Kidney (tissue), 14 donors: ENCODE data around the gene MAK. TPM values are rescaled to one million over a fixed set of nuclear protein-coding genes. Genes with fewer than 3 reads are reported as not detected.
A peak's percentile ranks its signal among the peaks of the same experiment; 100 is the strongest.

Experiments used
- DNase-seq, 5 donors: peaks; one replicate each; pipeline ENCODE4 v3.0.0-alpha.2; 2013 to 2020
- FAIRE-seq: peaks from 2 replicates; lab custom pipeline; 2012; peaks lifted over from hg19 to GRCh38; lab: Jason Lieb, UNC
- H3K27ac ChIP-seq, 2 donors: one replicate each; pipeline ENCODE4 v1.7.0; 2013; ENCODE audit warnings: low read depth in 2 of 2, low read length in 2 of 2, inconsistent platforms in 1 of 2
- H3K27me3 ChIP-seq: one replicate; pipeline ENCODE4 v1.7.1; 2013; ENCODE audit warnings: low read length, inconsistent platforms; ENCODE audit not compliant: control insufficient read depth, insufficient read depth
- H3K36me3 ChIP-seq, 3 donors: one replicate each; pipeline versions ENCODE4 v1.7.0 to v1.7.1; 2013; ENCODE audit warnings: low read length in 3 of 3, control low read depth in 1 of 3, inconsistent platforms in 1 of 3; ENCODE audit not compliant: insufficient read depth in 3 of 3, control insufficient read depth in 2 of 3
- H3K4me1 ChIP-seq, 3 donors: one replicate each; pipeline versions ENCODE4 v1.7.0 to v1.7.1; 2013; ENCODE audit warnings: low read length in 3 of 3, inconsistent platforms in 1 of 3, low read depth in 1 of 3; ENCODE audit not compliant: control insufficient read depth in 2 of 3, insufficient read depth in 2 of 3
- H3K4me3 ChIP-seq, 3 donors: one replicate each; pipeline versions ENCODE4 v1.7.0 to v1.8.1; 2013; ENCODE audit warnings: low read length in 3 of 3, control low read depth in 1 of 3, inconsistent platforms in 1 of 3
- H3K9ac ChIP-seq, 3 donors: one replicate each; pipeline versions ENCODE4 v1.7.0 to v1.7.1; 2013; ENCODE audit warnings: low read length in 3 of 3, control low read depth in 1 of 3, inconsistent platforms in 1 of 3
- H3K9me3 ChIP-seq, 3 donors: one replicate each; pipeline versions ENCODE4 v1.7.0 to v1.7.1; 2013; ENCODE audit warnings: low read length in 3 of 3, control low read depth in 1 of 3, inconsistent platforms in 1 of 3; ENCODE audit not compliant: control insufficient read depth in 2 of 3, insufficient read depth in 1 of 3
- intact Hi-C: fragments of 100-400 bp; cut with DNase I; formaldehyde crosslinking; loops from one replicate; pipeline ENCODE4 v1.11.1; 2022
- polyA plus RNA-seq: library from polyadenylated mRNA; stranded (reverse); fragments of 350-450 nt; fragmentation: Illumina TruSeq; extraction: RNeasy Lipid Tissue Mini Kit (QIAGEN cat#74804); gene quantifications from one replicate; pipeline ENCODE4 v1.2.3, GENCODE V29; 2014; ENCODE audit warnings: low read depth, low replicate concordance; ENCODE audit not compliant: insufficient read depth
- total RNA-seq: library from RNA; stranded (reverse); fragmentation: NEBNext Ultra II Directional; extraction: Animal tissue kit (Norgen Biotek cat#: 25700); gene quantifications from one replicate; pipeline ENCODE4 v1.2.1, GENCODE V29; 2021
- TF ChIP-seq, protein P1 (sequence below): IDR thresholded peaks from 3 replicates; pipeline ENCODE4 v1.5.1; 2012; ENCODE audit warnings: mild to moderate bottlenecking, moderate library complexity, borderline replicate concordance; ENCODE audit not compliant: insufficient read depth; ENCODE audit errors: extremely low read depth
- donor health status: control.
- donor health status: control.
- donor health status: control.
- donor health status: control.
- donor health status: control.
- donor health status: DM: yes; HTN: yes; CAD: no.
- donor health status: Normal renal cell carcinoma (clear cell type).

Gene MAK
- total and polyA plus RNA-seq, 2 donors from 2014 or later = 0.66 TPM; not detected in 1

DNA sequence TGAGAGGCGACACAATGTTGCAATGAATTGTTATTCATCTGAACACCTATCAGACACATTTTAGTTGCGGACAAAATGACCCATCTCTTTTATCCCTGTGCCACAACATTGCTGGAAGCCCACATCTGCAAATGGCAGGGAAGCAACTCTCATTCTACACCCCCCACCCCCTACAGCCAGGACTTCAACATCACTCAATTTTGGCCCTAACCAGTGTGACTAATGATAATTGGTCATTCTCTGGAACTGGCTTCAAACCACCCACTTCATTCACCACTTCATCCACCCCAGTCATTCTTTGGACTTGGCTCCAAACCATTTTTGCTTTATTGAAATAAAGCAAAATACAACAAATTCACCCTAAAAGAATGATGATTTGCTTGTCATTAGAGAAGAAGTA is 42.0 kb upstream of the MAK start:
- Histone ChIP-seq H3K4me3 (no peak overlapping the region), H3K9ac (no peak overlapping the region), H3K4me1 (peaks cover 0 to 2% (median 0%) of the 10 kb centered on the region in 3 donors), H3K27ac (no peak overlapping the region), H3K9me3 (no peaks in the 10 kb centered on the region), H3K27me3 (peaks cover 40% of the 10 kb centered on the region), H3K36me3 (no peaks in the 10 kb centered on the region)
- FAIRE-seq = no peak
- TF ChIP-seq, protein P1, sequence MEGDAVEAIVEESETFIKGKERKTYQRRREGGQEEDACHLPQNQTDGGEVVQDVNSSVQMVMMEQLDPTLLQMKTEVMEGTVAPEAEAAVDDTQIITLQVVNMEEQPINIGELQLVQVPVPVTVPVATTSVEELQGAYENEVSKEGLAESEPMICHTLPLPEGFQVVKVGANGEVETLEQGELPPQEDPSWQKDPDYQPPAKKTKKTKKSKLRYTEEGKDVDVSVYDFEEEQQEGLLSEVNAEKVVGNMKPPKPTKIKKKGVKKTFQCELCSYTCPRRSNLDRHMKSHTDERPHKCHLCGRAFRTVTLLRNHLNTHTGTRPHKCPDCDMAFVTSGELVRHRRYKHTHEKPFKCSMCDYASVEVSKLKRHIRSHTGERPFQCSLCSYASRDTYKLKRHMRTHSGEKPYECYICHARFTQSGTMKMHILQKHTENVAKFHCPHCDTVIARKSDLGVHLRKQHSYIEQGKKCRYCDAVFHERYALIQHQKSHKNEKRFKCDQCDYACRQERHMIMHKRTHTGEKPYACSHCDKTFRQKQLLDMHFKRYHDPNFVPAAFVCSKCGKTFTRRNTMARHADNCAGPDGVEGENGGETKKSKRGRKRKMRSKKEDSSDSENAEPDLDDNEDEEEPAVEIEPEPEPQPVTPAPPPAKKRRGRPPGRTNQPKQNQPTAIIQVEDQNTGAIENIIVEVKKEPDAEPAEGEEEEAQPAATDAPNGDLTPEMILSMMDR = no peak
- DNase-seq = no peak
- intact Hi-C loops = no loop called here

DNA sequence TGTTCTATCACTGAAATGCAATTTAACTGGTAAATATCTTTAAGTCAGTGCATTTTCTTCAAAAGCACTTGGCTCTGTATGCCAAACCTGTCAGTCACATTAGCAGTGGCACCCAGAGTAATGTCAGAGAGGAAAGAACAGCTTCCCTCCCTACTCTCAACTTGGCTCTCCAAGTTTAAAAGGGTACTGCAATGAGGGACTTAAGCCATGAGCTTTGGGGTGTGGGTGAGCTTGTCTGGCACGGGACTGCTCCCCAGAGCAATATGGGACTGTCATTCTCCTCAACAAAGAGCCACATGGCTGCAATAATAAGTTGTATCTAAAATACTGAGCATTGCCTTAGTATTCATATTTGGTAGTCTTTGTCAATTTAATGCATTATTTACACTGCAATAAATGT is 39.5 kb upstream of the MAK start:
- Histone ChIP-seq H3K4me3 (no peak overlapping the region), H3K9ac (no peak overlapping the region), H3K27ac (no peak overlapping the region), H3K27me3 (peaks cover 24% of the 10 kb centered on the region), H3K36me3 (no peaks in the 10 kb centered on the region), H3K4me1 (no peaks in the 10 kb centered on the region), H3K9me3 (no peaks in the 10 kb centered on the region)
- intact Hi-C loops = no loop called here
- TF ChIP-seq, protein P1 = no peak
- DNase-seq (no peak), FAIRE-seq (no peak)

DNA sequence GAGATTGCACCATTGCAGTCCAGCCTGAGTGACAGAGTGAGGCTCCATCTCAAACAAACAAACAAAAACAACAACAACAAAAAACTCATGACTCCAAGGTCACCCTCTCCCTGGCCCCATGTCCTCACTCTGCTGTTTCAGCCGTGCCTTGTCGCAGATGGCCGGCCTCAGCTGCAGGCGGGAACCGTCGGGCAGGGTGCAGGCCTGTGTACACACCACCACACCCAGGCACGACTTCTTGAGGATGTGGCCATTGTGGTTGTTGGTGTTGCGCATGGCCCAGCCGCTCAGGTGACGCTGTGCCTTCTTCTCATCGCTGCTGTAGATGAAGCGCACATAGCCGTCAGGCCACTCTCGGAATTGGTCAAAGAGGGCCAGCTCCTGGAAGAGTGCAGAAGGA is 38.7 kb upstream of the MAK start:
- no peaks in the 10 kb centered on the region for H3K9me3 ChIP-seq
- no peak overlapping the region for H3K27ac ChIP-seq
- no peaks in the 10 kb centered on the region for H3K4me1 ChIP-seq
- H3K9ac ChIP-seq = no peak overlapping the region
- peaks cover 21% of the 10 kb centered on the region for H3K27me3 ChIP-seq
- DNase-seq (peak in 1 of 5 donors; percentile 66), FAIRE-seq (no peak)
- intact Hi-C loops = no loop called here
- no peaks in the 10 kb centered on the region for H3K36me3 ChIP-seq
- H3K4me3 ChIP-seq = no peak overlapping the region
- TF ChIP-seq, protein P1 = no peak

DNA sequence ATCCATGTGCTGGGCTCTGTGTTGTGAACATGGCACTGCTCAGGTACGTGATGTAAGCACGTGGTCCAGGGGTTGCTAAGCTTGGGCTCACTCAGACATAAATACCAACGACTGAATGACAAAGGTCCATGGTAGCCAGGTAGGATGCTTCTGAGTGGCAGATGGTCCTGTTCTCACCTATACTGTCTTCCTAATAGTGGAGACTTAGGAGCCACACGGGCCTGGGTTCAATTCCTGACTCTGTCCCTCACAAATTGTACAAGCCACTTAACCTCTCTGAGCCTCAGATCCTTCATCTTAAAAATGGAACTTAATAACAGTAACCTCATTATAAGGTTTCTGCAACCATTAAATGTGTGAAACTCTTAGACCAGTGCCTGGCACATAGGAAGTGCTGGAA is 36.7 kb upstream of the MAK start:
- no peak for FAIRE-seq
- intact Hi-C loops = no loop called here

More for the DNA sequence above, 36.7 kb upstream of the MAK start:
- Histone ChIP-seq H3K36me3 (no peaks in the 10 kb centered on the region), H3K27ac (no peak overlapping the region), H3K4me3 (no peak overlapping the region), H3K4me1 (no peaks in the 10 kb centered on the region), H3K9me3 (no peaks in the 10 kb centered on the region), H3K9ac (no peak overlapping the region), H3K27me3 (peaks cover 5% of the 10 kb centered on the region)
- DNase-seq = no peak
- TF ChIP-seq, protein P1 = no peak
